NCI-H510A treated with DMSO at 0.1 percent for 48 hours (cell line): Measurements from ENCODE around the gene POLR3E.

Experiments used
- DNase-seq: peaks from one replicate; lab custom pipeline; 2025; lab: John Stamatoyannopoulos, UW

The POLR3E gene

GRCh38 chr16:22317001-22317530 lies 19.9 kb downstream of the POLR3E start:
- no peak for DNase-seq

DNA sequence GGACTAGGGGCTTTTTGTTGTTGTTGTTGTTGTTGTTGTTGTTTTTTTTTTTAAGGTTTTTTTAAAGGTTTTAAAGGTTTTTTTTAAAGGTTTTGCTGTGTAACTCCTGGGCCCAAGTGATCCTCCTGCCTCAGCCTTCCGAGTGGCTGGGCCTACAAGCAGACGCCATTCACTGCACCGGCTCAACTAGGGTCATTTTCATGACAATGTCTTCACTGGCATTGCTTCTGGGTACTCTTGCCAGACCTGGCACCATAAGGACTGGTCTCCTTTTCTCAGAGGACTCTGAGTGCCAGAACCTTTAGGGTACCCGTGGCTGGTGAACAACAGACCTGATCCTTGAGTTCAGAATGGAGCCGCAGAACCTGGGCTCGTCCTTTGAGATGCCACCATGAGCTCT lies 20.4 kb downstream of the POLR3E start:
- DNase-seq = no peak

- DNase-seq = peak; percentile 9
Observed at GRCh38 chr16:22318690-22319358, 21.6 kb downstream of the POLR3E start.

DNA sequence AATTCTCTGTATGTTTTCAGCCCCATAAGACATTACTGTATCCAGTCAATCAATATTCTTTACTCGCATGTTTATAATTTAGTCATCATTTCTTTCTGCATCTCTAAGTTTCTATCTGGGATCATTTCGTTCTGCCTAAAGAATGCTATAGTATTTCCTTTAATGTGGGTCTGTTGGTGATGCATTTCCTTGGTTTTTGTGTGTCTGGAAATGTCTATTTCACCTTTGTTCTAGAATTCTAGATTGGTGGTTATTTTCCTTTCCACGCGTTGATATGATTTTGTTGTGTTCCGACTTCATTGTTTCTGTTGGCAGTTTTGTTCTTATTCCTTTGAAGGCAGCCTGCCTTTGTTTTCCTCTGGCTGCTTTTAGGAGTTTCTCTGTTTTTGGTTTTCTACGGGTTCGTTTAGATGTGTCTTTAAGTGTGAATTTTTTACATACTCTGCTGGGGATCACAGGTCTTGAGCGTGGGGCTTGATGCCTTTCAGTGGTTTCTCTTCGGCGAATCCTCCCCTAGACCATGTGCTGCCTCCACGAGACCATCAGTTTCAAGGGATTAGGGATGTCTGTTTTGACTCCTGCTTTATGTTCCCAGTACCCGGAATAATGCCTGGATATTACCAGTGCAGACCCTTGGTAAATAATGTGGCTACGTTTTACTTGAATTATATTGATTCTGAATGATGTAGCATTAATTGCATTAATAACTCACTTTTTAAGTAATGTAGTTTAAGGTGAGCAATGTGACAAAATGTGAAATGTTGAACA lies 23.5 kb downstream of the POLR3E start:
- no peak for DNase-seq

- peak; percentile 92 for DNase-seq
Observed at GRCh38 chr16:22321340-22322001, 24.3 kb downstream of the POLR3E start.

GRCh38 chr16:22322021-22322471 lies 24.8 kb downstream of the POLR3E start:
- DNase-seq = no peak

- DNase-seq = no peak
Observed at GRCh38 chr16:22322741-22323140, 25.5 kb downstream of the POLR3E start.

GRCh38 chr16:22323173-22323958 lies 26.2 kb downstream of the POLR3E start:
- no peak for DNase-seq

- DNase-seq = no peak
Observed at GRCh38 chr16:22323959-22324786, 27.0 kb downstream of the POLR3E start.

DNA sequence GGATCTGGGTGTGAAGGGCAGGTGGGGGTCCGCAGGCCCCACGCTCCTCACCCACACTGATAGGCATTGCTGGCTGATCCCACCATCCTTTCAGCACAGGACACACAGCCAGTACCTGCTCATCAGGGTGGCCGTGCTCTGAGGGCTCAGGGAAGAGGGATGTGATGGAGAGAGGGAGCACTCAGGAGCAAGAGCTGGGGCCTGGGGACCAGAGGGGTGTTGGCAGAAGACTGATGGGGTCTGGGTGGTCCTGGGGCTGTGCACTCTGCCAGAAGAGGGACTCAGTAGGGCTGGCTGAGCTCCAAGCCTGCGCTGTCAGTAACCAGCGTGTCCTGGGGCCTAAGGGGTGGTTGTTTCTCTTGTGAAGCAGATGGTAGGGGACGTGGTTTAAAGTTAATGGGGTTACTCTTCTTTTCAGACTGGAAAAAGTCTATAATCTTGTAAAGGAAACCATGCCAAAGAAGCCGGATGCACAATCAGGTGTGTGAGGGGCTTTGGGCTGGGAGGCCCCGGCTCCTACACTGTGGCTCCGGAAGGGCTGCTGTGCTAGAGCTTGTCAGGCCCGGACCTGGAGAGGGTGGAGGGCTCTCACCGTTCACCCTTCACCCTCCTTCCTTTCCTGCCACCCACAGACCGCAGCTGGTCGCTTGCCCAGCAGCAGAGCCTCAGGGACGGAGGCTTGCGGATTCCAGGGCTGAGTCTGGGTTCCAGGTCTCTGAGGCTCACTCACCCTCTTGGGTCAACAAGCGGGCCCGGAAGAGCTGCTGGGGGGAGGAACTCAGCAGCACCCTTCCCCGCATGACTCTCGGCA lies 27.8 kb downstream of the POLR3E start:
- DNase-seq = no peak

GRCh38 chr16:22325598-22326368 lies 28.6 kb downstream of the POLR3E start:
- DNase-seq = no peak

GRCh38 chr16:22326369-22326652 lies 29.1 kb downstream of the POLR3E start:
- no peak for DNase-seq

DNA sequence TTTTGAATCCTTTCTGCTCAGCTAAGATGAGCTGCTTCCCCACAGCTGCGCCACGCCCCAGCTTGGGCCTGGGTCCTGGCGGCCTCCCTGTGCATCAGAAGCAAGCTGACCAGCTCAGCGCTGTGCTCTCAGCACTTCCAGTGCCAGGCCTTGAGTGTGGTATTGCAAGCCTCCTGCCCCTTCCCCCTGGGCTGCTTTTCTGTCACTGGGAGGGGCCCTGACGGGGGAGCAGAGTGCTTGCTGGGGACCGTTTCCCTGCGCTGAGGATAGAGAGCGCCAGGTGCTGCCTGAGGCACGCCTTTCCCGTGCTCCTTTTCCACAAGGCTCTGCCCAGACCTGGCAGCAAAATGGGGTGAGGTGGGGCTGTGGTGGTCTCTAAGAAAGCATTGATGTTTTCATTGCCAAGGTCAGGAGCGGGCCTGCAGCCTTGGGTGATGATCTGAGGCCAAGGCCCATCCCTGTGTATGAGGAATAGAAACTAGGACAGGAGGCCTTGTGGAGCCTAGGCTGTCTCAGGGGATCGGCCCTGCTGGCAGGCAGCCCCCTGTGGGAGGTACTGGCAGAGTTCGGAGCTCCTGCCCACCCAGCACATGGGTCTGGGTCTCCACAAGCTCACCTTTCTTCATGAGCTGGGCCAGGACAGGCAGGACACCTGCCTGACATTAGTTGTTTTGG lies 29.7 kb downstream of the POLR3E start:
- no peak for DNase-seq

GRCh38 chr16:22327446-22327775 lies 30.2 kb downstream of the POLR3E start:
- DNase-seq = no peak

- no peak for DNase-seq
Observed at GRCh38 chr16:22328081-22328725, 31.0 kb downstream of the POLR3E start.

DNA sequence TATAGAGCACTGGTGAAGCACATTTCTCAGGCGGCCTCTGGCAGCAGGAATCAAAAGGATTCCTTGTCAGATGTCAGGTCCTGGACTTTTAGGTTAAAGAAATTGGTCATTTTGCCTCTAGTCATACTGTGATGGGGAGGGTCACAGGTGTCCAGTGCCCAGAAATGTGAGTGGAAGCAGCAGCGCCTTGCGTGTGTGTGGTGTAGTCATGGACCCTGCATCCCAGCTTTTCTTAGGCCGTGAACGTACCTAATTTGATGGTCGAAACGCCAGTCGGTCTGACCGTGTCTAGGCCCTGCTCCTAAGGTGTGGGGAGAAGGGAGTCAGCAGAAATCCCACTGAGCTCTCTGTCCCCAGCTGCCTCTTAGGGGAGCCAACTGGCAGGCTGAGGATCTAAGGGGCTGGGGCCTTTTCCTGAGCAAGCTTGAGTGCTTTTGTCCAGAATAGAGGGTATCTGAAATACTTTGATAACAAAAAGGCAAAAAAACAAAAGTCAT lies 32.0 kb downstream of the POLR3E start:
- DNase-seq = no peak

DNA sequence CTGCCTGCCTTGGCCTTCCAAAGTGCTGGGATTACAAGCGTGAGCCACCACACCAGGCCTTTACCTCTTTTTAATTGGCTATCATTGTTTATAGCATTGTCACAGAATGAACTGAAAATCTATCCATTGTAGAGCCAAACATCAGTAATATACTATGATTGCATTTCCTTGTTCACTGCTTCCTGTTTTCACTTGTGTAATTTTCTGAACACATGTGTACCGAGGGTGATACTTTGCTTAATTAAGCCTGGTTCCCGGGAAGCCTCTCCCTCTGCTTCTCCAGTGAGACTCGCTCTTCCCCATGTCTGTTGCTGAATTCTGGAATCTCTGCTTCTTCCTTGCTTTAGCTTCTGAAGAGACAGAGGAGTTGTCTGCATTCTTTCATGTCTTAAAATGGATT lies 33.1 kb downstream of the POLR3E start:
- no peak for DNase-seq

GRCh38 chr16:22333457-22333994 lies 36.3 kb downstream of the POLR3E start:
- no peak for DNase-seq
